ENCODE results near the gene FBXO7.

FBXO7 gene

GRCh38 chr22:32511776-32512175 is 37.2 kb downstream of the FBXO7 start:
- no peaks in the 10 kb centered on the region for H3K9me3 ChIP-seq
- no peak for DNase-seq
- TF ChIP-seq CTCF (IDR thresholded peaks at IDR 0.05; ENCODE audit: low read depth, low read length): no peak
- no peaks in the 10 kb centered on the region for H3K4me1 ChIP-seq
- no peak overlapping the region for H3K4me3 ChIP-seq (ENCODE audit: low read depth, low read length)
- H3K36me3 ChIP-seq: no peaks in the 10 kb centered on the region
- H3K27me3 ChIP-seq: no peaks in the 10 kb centered on the region

GRCh38 chr22:32512267-32512982 is 37.8 kb downstream of the FBXO7 start:
- no peaks in the 10 kb centered on the region for H3K9me3 ChIP-seq
- no peaks in the 10 kb centered on the region for H3K4me1 ChIP-seq
- no peaks in the 10 kb centered on the region for H3K36me3 ChIP-seq
- H3K27me3 ChIP-seq: no peaks in the 10 kb centered on the region
- no peak overlapping the region for H3K4me3 ChIP-seq (ENCODE audit: low read depth, low read length)
- no peak for TF ChIP-seq CTCF (IDR thresholded peaks at IDR 0.05; ENCODE audit: low read depth, low read length)
- DNase-seq: no peak

- TF ChIP-seq CTCF (IDR thresholded peaks at IDR 0.05; ENCODE audit: low read depth, low read length): no peak
- H3K4me1 ChIP-seq: no peaks in the 10 kb centered on the region
- DNase-seq: no peak
- H3K36me3 ChIP-seq: no peaks in the 10 kb centered on the region
- H3K4me3 ChIP-seq (ENCODE audit: low read depth, low read length): no peak overlapping the region
- H3K27me3 ChIP-seq: no peaks in the 10 kb centered on the region
- H3K9me3 ChIP-seq: no peaks in the 10 kb centered on the region
Measured at GRCh38 chr22:32515084-32515483, 40.5 kb downstream of the FBXO7 start.

GRCh38 chr22:32517488-32517887 is 42.9 kb downstream of the FBXO7 start:
- no peaks in the 10 kb centered on the region for H3K9me3 ChIP-seq
- no peak for DNase-seq
- H3K4me1 ChIP-seq: no peaks in the 10 kb centered on the region
- no peaks in the 10 kb centered on the region for H3K36me3 ChIP-seq
- H3K4me3 ChIP-seq (ENCODE audit: low read depth, low read length): no peak overlapping the region
- no peak for TF ChIP-seq CTCF (IDR thresholded peaks at IDR 0.05; ENCODE audit: low read depth, low read length)
- H3K27me3 ChIP-seq: no peaks in the 10 kb centered on the region

- no peaks in the 10 kb centered on the region for H3K27me3 ChIP-seq
- no peak for TF ChIP-seq CTCF (IDR thresholded peaks at IDR 0.05; ENCODE audit: low read depth, low read length)
- no peak for DNase-seq
- H3K4me1 ChIP-seq: no peaks in the 10 kb centered on the region
- no peaks in the 10 kb centered on the region for H3K9me3 ChIP-seq
- H3K4me3 ChIP-seq (ENCODE audit: low read depth, low read length): no peak overlapping the region
- H3K36me3 ChIP-seq: no peaks in the 10 kb centered on the region
Measured at GRCh38 chr22:32517921-32518320, 43.3 kb downstream of the FBXO7 start.

- DNase-seq: no peak
- H3K4me3 ChIP-seq (ENCODE audit: low read depth, low read length): no peak overlapping the region
- no peaks in the 10 kb centered on the region for H3K36me3 ChIP-seq
- H3K4me1 ChIP-seq: no peaks in the 10 kb centered on the region
- H3K9me3 ChIP-seq: no peaks in the 10 kb centered on the region
- no peak for TF ChIP-seq CTCF (IDR thresholded peaks at IDR 0.05; ENCODE audit: low read depth, low read length)
- no peaks in the 10 kb centered on the region for H3K27me3 ChIP-seq
Measured at GRCh38 chr22:32518381-32518780, 43.8 kb downstream of the FBXO7 start.

Measured in BE2C (cell line).